A549 treated with GW870086 at 1 μM for 4 hours (cell line): Measurements from ENCODE around the gene GRID1. TPM values are rescaled to one million over a fixed set of nuclear protein-coding genes. Genes with fewer than 3 reads are reported as not detected.

Experiments used
- total RNA-seq: library from RNA; stranded (reverse); fragments of 200-300 nt; extraction: Qiagen RNA extraction; gene quantifications from 5 replicates; pipeline ENCODE4 v1.2.3, GENCODE V29; 2022; ENCODE audit warnings: low read depth

The GRID1 gene
- 0.17 to 0.32 TPM (median 0.29 TPM) in 5 replicates for total RNA-seq

GRCh38 chr10:86366033-86366901 is at the start of gene GRID1:
TSS of gene GRID1 (minus strand) at chr10:86366795.

Other genes starting within 250 kb of the GRID1 start
- 14.9 to 16.6 TPM (median 15.9 TPM) in 5 replicates for gene WAPL, start 155.0 kb upstream of the GRID1 start, total RNA-seq